GM12878 (cell line): ENCODE data around the gene RAB24. TPM values are rescaled to one million over a fixed set of nuclear protein-coding genes. Genes with fewer than 3 reads are reported as not detected.

Source experiments
- ASH2L ChIP-seq: fragments of 300-600, 200-600 bp; sonication (generic); IDR thresholded peaks from 2 replicates; pipeline ENCODE4 v1.6.1; 2017; ENCODE audit warnings: low read depth, mild to moderate bottlenecking, borderline replicate concordance
- BCL11A ChIP-seq: IDR thresholded peaks from 2 replicates; pipeline ENCODE4 v1.6.1; 2011; ENCODE audit warnings: low read depth, low read length
- BHLHE40 ChIP-seq, 2 experiments: fragments of 450-650 bp in 1 of 2; IDR thresholded peaks; 2 replicates each; pipeline ENCODE4 v1.6.1; 2011 to 2017; ENCODE audit warnings: low read depth in 2 of 2, borderline replicate concordance in 1 of 2, improper control_type of control experiment in 1 of 2, low read length in 1 of 2, mild to moderate bottlenecking in 1 of 2
- CHD1 ChIP-seq: IDR thresholded peaks from 2 replicates; pipeline ENCODE4 v1.6.1; 2012; ENCODE audit warnings: low read depth, low read length, improper control_type of control experiment
- FOS ChIP-seq: IDR thresholded peaks from 3 replicates; pipeline ENCODE4 v1.6.1; 2011; ENCODE audit warnings: borderline replicate concordance; ENCODE audit not compliant: insufficient read length; ENCODE audit errors: extremely low read depth
- HCFC1 ChIP-seq: fragments of 150-350 bp; IDR thresholded peaks from 2 replicates; pipeline ENCODE4 v1.6.1; 2014; ENCODE audit warnings: low read length
- HDAC2 ChIP-seq: fragments of 200-600 bp; sonication (generic); IDR thresholded peaks from 2 replicates; pipeline ENCODE4 v1.6.1; 2017
- HDAC6 ChIP-seq: fragments of 200-600 bp; sonication (generic); IDR thresholded peaks from one replicate; pipeline ENCODE4 v1.8.0; 2017; ENCODE audit warnings: antibody characterized with exemption; ENCODE audit not compliant: unreplicated experiment
- HDGF ChIP-seq: fragments of 450-650 bp; IDR thresholded peaks from 2 replicates; pipeline ENCODE4 v1.6.1; 2016; ENCODE audit warnings: antibody characterized with exemption
- IKZF2 ChIP-seq, 2 experiments: fragments of 450-650 bp; IDR thresholded peaks; 2 replicates each; pipeline ENCODE4 v1.6.1; 2017; ENCODE audit warnings: mild to moderate bottlenecking in 2 of 2, moderate library complexity in 2 of 2
- KAT2A ChIP-seq: conservative IDR thresholded peaks from 2 replicates; pipeline ENCODE4 v1.6.1; 2011; ENCODE audit warnings: low read depth, low read length; ENCODE audit not compliant: control insufficient read depth
- MTA3 ChIP-seq: IDR thresholded peaks from 2 replicates; pipeline ENCODE4 v1.6.1; 2012; ENCODE audit warnings: low read length, inconsistent platforms, borderline replicate concordance
- MYC ChIP-seq: IDR thresholded peaks from 2 replicates; pipeline ENCODE4 v1.6.1; 2011; ENCODE audit warnings: mild to moderate bottlenecking, low read length, moderate library complexity, inconsistent platforms; ENCODE audit not compliant: insufficient read depth, insufficient replicate concordance, insufficient read length, severe bottlenecking
- NFXL1 ChIP-seq: fragments of 450-650 bp; IDR thresholded peaks from 2 replicates; pipeline ENCODE4 v1.6.1; 2017; ENCODE audit warnings: antibody characterized with exemption, mild to moderate bottlenecking, borderline replicate concordance
- POLR2AphosphoS5 ChIP-seq: IDR thresholded peaks from 2 replicates; pipeline ENCODE4 v1.6.1; 2011; ENCODE audit warnings: mild to moderate bottlenecking, low read length, inconsistent platforms
- RUNX3 ChIP-seq: IDR thresholded peaks from 2 replicates; pipeline ENCODE4 v1.6.1; 2012; ENCODE audit warnings: low read length, inconsistent platforms
- SIN3A ChIP-seq: IDR thresholded peaks from 2 replicates; pipeline ENCODE4 v1.6.1; 2012; ENCODE audit warnings: low read depth, low read length, improper control_type of control experiment
- SMC3 ChIP-seq: IDR thresholded peaks from 2 replicates; pipeline ENCODE4 v1.6.1; 2011; ENCODE audit warnings: low read length, improper control_type of control experiment, borderline replicate concordance
- SPI1 ChIP-seq: IDR thresholded peaks from 2 replicates; pipeline ENCODE4 v1.6.1; 2011; ENCODE audit warnings: low read depth, mild to moderate bottlenecking, low read length, moderate library complexity, borderline replicate concordance; ENCODE audit not compliant: insufficient read depth
- TARDBP ChIP-seq: IDR thresholded peaks from 2 replicates; pipeline ENCODE4 v1.6.1; 2016; ENCODE audit warnings: borderline replicate concordance
- TCF3 ChIP-seq: IDR thresholded peaks from 2 replicates; pipeline ENCODE4 v1.6.1; 2012; ENCODE audit warnings: low read depth, mild to moderate bottlenecking, low read length, borderline replicate concordance; ENCODE audit not compliant: insufficient read depth
- polyA plus RNA-seq, 11 experiments: library from polyadenylated mRNA; depleted of rRNA in 4 of 11; unstranded in 6 of 11; stranded (reverse) in 5 of 11; fragments of >200 nt; fragmentation: Nextera tagmentation in 4 of 11; fragmentation: Illumina TruSeq in 1 of 11; extraction: Ambion mirVana in 4 of 11; extraction: Trizol in 1 of 11; gene quantifications; 1 replicate in 1 of 11; 2 replicates in 10 of 11; pipeline versions ENCODE4 v1.2.1 to v1.2.3, GENCODE V29; 2011 to 2016; ENCODE audit warnings: inconsistent platforms in 2 of 11, missing spikeins in 2 of 11, low read depth in 1 of 11
- total RNA-seq, 4 experiments: library from RNA; depleted of rRNA in 3 of 4; stranded (reverse); fragments of >200 nt in 3 of 4; fragmentation: Illumina TruSeq in 1 of 4; extraction: Trizol in 1 of 4; gene quantifications; 2 replicates each; pipeline versions ENCODE4 v1.2.1 to v1.2.3, GENCODE V29; 2013 to 2021
- TF ChIP-seq, protein P1 (sequence below): fragments of 450-650 bp; IDR thresholded peaks from 2 replicates; pipeline ENCODE4 v1.6.1; 2017; ENCODE audit warnings: mild to moderate bottlenecking, moderate library complexity
- TF ChIP-seq, protein P2 (sequence below): IDR thresholded peaks from 2 replicates; pipeline ENCODE4 v1.6.1; 2012; ENCODE audit warnings: low read depth, low read length, improper control_type of control experiment
- TF ChIP-seq, protein P3 (sequence below): IDR thresholded peaks from 2 replicates; pipeline ENCODE4 v1.6.1; 2011; ENCODE audit warnings: low read depth, mild to moderate bottlenecking, low read length, moderate library complexity, borderline replicate concordance; ENCODE audit errors: extremely low read depth

Gene RAB24
- total and polyA plus RNA-seq, 10 of the 15 experiments (the other 5 are each of a cell fraction or from before 2014, with no cell fraction given), result 8.0 to 44.4 (median 24.4) TPM

DNA sequence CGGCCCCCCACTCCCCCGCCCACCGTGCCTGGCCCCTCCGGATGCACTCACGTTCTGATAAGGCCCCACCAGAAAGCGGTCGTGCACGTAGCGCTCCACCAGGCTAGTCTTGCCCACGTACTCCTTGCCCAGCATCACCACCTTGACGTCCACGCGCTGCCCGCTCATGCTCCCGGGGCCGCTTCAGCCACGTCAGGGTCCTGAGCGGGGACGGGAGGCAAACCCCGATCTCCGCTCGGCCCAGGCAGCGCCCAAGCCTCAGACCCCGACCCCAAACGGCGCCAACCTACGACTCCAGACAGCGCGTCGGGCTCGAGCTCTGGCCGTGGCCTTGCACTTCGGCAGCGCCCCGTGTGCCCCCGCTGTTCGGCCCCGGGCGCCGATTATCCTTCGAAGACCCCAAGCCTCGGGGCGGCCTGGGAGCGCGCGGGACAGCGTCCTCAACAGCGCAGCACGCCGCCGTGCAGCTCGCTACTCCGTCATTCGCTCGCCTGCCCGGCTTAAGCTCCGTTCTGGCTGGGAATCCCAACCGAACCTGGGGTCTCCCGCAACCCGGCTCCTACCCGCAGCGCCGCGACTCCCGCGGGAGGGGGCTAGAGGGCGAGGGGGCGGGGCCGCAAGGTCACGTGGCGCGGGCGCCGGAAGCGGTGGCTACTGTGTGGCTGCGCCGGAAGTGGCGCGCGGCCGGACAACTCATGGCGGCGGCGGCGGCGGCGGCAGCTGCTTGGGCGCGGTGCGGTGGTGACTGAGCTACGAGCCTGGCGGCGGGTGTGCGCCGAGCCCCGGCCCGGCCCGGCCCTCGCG, at the start of gene RAB24, which contains the start of gene PRELID1 (continued):
- TF ChIP-seq SPI1 (no peak), RUNX3 (peak; percentile 56), HDAC2 (no peak), SIN3A (peak; percentile 25; the same call in 1 of the 2 replicates), BHLHE40 (IDR thresholded peaks at IDR 0.05; ENCODE audit: borderline replicate concordance in 1 of 2, low read depth in 2 of 2, low read length in 1 of 2) (peak; percentile 50 to 88; a peak in 3 of 4 replicates), FOS (no peak), BCL11A (no peak), CHD1 (no peak), TCF3 (no peak), MYC (no peak), SMC3 (no peak), IKZF2 (IDR thresholded peaks at IDR 0.05) (no peak; a peak in 1 of 4 replicates), HDAC6 (no peak), ASH2L (no peak; the same call in 1 of the 2 replicates), HCFC1 (peak; percentile 38; the same call in 1 of the 2 replicates), MTA3 (no peak), TARDBP (no peak), HDGF (peak; percentile 68; the same call in 1 of the 2 replicates), NFXL1 (no peak), POLR2AphosphoS5 (peak; percentile 39; the same call in 1 of the 2 replicates), KAT2A (no peak)
- TF ChIP-seq, protein P1, sequence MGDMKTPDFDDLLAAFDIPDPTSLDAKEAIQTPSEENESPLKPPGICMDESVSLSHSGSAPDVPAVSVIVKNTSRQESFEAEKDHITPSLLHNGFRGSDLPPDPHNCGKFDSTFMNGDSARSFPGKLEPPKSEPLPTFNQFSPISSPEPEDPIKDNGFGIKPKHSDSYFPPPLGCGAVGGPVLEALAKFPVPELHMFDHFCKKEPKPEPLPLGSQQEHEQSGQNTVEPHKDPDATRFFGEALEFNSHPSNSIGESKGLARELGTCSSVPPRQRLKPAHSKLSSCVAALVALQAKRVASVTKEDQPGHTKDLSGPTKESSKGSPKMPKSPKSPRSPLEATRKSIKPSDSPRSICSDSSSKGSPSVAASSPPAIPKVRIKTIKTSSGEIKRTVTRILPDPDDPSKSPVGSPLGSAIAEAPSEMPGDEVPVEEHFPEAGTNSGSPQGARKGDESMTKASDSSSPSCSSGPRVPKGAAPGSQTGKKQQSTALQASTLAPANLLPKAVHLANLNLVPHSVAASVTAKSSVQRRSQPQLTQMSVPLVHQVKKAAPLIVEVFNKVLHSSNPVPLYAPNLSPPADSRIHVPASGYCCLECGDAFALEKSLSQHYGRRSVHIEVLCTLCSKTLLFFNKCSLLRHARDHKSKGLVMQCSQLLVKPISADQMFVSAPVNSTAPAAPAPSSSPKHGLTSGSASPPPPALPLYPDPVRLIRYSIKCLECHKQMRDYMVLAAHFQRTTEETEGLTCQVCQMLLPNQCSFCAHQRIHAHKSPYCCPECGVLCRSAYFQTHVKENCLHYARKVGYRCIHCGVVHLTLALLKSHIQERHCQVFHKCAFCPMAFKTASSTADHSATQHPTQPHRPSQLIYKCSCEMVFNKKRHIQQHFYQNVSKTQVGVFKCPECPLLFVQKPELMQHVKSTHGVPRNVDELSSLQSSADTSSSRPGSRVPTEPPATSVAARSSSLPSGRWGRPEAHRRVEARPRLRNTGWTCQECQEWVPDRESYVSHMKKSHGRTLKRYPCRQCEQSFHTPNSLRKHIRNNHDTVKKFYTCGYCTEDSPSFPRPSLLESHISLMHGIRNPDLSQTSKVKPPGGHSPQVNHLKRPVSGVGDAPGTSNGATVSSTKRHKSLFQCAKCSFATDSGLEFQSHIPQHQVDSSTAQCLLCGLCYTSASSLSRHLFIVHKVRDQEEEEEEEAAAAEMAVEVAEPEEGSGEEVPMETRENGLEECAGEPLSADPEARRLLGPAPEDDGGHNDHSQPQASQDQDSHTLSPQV, result no peak
- TF ChIP-seq, protein P2, sequence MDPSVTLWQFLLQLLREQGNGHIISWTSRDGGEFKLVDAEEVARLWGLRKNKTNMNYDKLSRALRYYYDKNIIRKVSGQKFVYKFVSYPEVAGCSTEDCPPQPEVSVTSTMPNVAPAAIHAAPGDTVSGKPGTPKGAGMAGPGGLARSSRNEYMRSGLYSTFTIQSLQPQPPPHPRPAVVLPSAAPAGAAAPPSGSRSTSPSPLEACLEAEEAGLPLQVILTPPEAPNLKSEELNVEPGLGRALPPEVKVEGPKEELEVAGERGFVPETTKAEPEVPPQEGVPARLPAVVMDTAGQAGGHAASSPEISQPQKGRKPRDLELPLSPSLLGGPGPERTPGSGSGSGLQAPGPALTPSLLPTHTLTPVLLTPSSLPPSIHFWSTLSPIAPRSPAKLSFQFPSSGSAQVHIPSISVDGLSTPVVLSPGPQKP, result 0 out of 2 replicates have a peak, but pooled peaks have one; percentile 44
- TF ChIP-seq, protein P3, sequence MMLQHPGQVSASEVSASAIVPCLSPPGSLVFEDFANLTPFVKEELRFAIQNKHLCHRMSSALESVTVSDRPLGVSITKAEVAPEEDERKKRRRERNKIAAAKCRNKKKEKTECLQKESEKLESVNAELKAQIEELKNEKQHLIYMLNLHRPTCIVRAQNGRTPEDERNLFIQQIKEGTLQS, result peak; percentile 92
